Measurements from ENCODE around the gene BMPR1B. TPM values are rescaled to one million over a fixed set of nuclear protein-coding genes. Genes with fewer than 3 reads are reported as not detected.

The BMPR1B gene
- total and polyA plus RNA-seq, 2 of the 4 experiments (the other 2 are of a cell fraction): 0.24 to 0.90 TPM

- H2BK20ac ChIP-seq (ENCODE audit: low read depth, low read length): no peak overlapping the region
- no peak for TF ChIP-seq CTCF (conservative IDR thresholded peaks at IDR 0.05; ENCODE audit: low read depth, low read length)
- no peak for TF ChIP-seq USF2 (IDR thresholded peaks at IDR 0.05; ENCODE audit: low read depth, low read length)
- no peak for TF ChIP-seq MAFK (IDR thresholded peaks at IDR 0.05; ENCODE audit: low read depth, low read length)
- TF ChIP-seq CEBPB (IDR thresholded peaks at IDR 0.05; ENCODE audit: low read depth, low read length): no peak
- TF ChIP-seq SMC3 (IDR thresholded peaks at IDR 0.05; ENCODE audit: low read depth, low read length): no peak
- no peak for TF ChIP-seq CHD1 (IDR thresholded peaks at IDR 0.05; ENCODE audit: low read depth, low read length)
- no peak for TF ChIP-seq ELK1 (IDR thresholded peaks at IDR 0.05; ENCODE audit: borderline replicate concordance, low read depth, low read length)
- no peak for TF ChIP-seq RCOR1 (IDR thresholded peaks at IDR 0.05; ENCODE audit: insufficient replicate concordance, low read length)
- no peak for TF ChIP-seq BHLHE40 (IDR thresholded peaks at IDR 0.05; ENCODE audit: low read depth, low read length)
- no peak for TF ChIP-seq FOS (IDR thresholded peaks at IDR 0.05; ENCODE audit: low read depth, low read length)
- no peak for TF ChIP-seq MXI1 (IDR thresholded peaks at IDR 0.05; ENCODE audit: borderline replicate concordance, low read depth, low read length)
- no peak for TF ChIP-seq MAZ (IDR thresholded peaks at IDR 0.05; ENCODE audit: borderline replicate concordance, low read depth, low read length)
- TF ChIP-seq RFX5 (IDR thresholded peaks at IDR 0.05; ENCODE audit: low read depth, low read length): no peak
- TF ChIP-seq RAD21 (IDR thresholded peaks at IDR 0.05; ENCODE audit: low read length): no peak
- no peak for TF ChIP-seq NFE2L2 (IDR thresholded peaks at IDR 0.05; ENCODE audit: low read depth, low read length)
- no peak for TF ChIP-seq POLR2A (IDR thresholded peaks at IDR 0.05; ENCODE audit: low read depth, low read length)
- H4K20me1 ChIP-seq (ENCODE audit: insufficient read depth, low read length): no peaks in the 10 kb centered on the region
- H3K56ac ChIP-seq (ENCODE audit: extremely low read depth, insufficient read depth, low read length): no peak overlapping the region
- H3K4ac ChIP-seq (ENCODE audit: low read depth, low read length): no peak overlapping the region
- intact Hi-C loops (cut with micrococcal nuclease) (no loop called here), dilution Hi-C loops (cut with HindIII; ENCODE audit: low sequenced_read_pairs, unreplicated experiment) (no loop called here), in situ Hi-C loops (cut with MboI; ENCODE audit: low sequenced_read_pairs) (no loop called here)
- BruUV-seq (replicated peaks): no TSS peak
- no peak overlapping the region for H2AFZ ChIP-seq (replicated peaks; ENCODE audit: low read length, poor library complexity)
- no peak overlapping the region for H4K5ac ChIP-seq (ENCODE audit: low read depth, low read length)
- no CpG with 5 or more reads among the region's 1 CpG for WGBS, 2 experiments (ENCODE audit: extremely low coverage in 2 of 2, insufficient read length in 1 of 2)
- H3K4me3 ChIP-seq (ENCODE audit: insufficient read depth, low read depth, low read length): no peak overlapping the region
- H3K9me1 ChIP-seq (ENCODE audit: insufficient read depth, low read length): no peaks in the 10 kb centered on the region
- no peak overlapping the region for H4K91ac ChIP-seq (ENCODE audit: insufficient read depth, low read depth, low read length)
- H3K4me1 ChIP-seq (ENCODE audit: control insufficient read depth, insufficient read depth, low read length): no peaks in the 10 kb centered on the region
- no peak overlapping the region for H3K14ac ChIP-seq (replicated peaks; ENCODE audit: low read depth, low read length)
- no peak overlapping the region for H2BK5ac ChIP-seq (ENCODE audit: low read depth, low read length, poor library complexity, severe bottlenecking)
- H4K8ac ChIP-seq (ENCODE audit: low read depth in 2 of 2, low read length in 2 of 2): no peak overlapping the region
- no peak overlapping the region for H3K23ac ChIP-seq (ENCODE audit: low read depth, low read length)
- H3K36me3 ChIP-seq (ENCODE audit: control insufficient read depth, insufficient read depth, low read length): no peaks in the 10 kb centered on the region
- no peak overlapping the region for H2BK120ac ChIP-seq (ENCODE audit: low read depth, low read length)
- H2BK15ac ChIP-seq (ENCODE audit: low read depth, low read length): no peak overlapping the region
- H2AK9ac ChIP-seq (replicated peaks; ENCODE audit: low read depth, low read length, poor library complexity): no peak overlapping the region
- H3K27me3 ChIP-seq (ENCODE audit: control insufficient read depth, insufficient read depth, low read length): no peaks in the 10 kb centered on the region
- no peak for ATAC-seq (ENCODE audit: low read depth)
- no peak overlapping the region for H3K18ac ChIP-seq (ENCODE audit: low read depth, low read length)
- no peak overlapping the region for H3K27ac ChIP-seq (ENCODE audit: insufficient read depth, low read length)
- no peak overlapping the region for H2AK5ac ChIP-seq (ENCODE audit: low read depth, low read length)
- H3K9me3 ChIP-seq (ENCODE audit: control insufficient read depth, insufficient read depth, low read length): no peaks in the 10 kb centered on the region
- no peak overlapping the region for H3K9ac ChIP-seq (ENCODE audit: low read depth, low read length)
- no peaks in the 10 kb centered on the region for H3K79me1 ChIP-seq (ENCODE audit: low read depth in 1 of 2, low read length in 2 of 2)
- H3K4me2 ChIP-seq (ENCODE audit: low read depth, low read length): no peak overlapping the region
- CTCF ChIA-PET: no interaction called here
- POLR2A ChIA-PET (ENCODE audit: unreplicated experiment): no interaction called here
- DNase-seq: no peak
These were observed 328.8 kb downstream of the BMPR1B start for GRCh38 chr4:95086551-95086950.

Measured in IMR-90 (cell line).